Hypothalamus (tissue), 51 donors: ENCODE results near the gene DCDC2B.
"Not testable (repeated sequence)": the region's sequence is repeated elsewhere in the genome, so short reads cannot be mapped to it uniquely, and the experiment has no call there.

ENCODE experiments used
- DNase-seq, 51 donors: peaks; one replicate each; lab custom pipeline; 2025; lab: John Stamatoyannopoulos, UW

DCDC2B gene

DNA sequence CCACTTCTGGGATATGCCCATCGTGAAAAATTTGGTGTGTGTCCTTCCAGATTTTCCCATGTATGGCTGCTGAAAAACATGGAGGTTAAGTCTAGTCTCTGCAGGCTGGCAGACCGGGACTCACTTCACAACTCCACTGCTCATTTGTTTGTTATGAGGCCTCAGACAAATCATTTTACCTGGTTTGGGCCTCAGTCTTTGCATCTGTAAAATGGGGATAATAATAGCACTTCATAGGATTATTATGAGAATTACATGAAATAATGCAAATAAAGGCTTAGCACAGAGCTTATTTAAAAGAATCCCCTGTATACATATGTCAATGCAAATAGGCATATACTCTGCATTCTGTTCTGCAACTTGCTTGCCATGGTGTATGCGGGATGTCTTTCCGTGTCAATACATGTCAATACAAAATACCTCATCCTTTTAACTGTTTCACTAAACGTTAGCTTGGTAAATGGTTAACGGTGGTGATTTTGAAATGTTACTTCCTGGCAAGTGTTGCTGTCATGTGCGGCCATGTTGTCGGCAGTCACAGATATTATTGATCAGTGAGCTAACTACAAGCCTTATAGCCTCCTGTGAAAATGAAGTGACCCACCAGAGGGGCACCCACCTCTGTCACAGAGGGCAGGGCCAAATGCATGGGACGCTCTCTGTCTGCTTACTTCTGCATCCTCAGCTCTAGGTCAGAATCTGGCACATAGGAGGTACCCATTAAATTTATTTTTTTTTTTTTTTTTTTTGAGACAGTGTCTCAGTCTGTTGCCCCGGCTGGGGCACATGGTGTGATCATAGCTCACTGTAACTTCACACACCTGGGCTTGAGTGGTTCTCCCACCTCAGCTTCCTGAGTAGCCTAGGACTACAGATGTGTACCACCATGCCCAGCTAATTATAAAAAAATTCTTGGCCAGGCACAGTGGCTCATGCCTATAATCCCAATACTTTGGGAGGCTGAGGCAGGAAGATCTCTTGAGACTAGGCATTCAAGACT is 46.5 kb downstream of the DCDC2B start:
- no peak for DNase-seq

DNA sequence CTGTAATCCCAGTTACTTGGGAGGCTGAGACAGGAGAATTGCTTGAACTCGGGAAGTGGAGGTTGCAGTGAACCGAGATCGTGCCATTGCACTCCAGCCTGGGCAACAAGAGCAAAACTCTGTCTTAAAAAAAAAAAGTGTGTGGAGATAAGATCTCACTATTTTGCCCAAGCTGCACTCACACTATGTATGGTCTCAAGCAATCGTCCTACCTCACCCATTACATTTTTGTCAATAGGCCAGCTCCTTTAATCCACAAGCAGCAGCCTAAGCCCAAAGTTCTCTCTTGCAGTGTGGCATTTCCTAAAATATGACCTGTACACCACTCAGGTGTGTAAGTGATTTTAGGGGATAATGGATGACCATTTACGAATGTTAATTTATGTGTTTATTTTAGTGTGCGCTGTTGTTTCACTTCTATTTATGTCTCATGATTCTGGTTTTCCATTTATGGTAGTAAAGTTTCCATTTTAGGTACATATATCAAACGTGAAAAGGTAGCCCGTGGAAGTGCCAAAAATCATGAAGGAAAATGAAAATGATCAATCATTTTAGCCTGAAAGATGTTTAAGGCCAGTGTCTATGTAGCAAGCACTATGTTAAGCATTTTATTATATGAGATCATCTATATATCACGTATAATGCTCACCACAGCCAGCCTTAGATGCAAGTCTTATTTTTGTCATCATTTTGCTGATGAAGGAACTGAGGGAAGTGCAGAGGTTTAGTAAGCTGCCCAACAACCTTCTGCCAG is 47.8 kb downstream of the DCDC2B start:
- no peak for DNase-seq

- DNase-seq: no peak
Observed at GRCh38 chr1:32257227-32257508, 48.3 kb downstream of the DCDC2B start.

- not testable (repeated sequence) for DNase-seq
Observed at GRCh38 chr1:32263236-32263593, 54.3 kb downstream of the DCDC2B start.

DNA sequence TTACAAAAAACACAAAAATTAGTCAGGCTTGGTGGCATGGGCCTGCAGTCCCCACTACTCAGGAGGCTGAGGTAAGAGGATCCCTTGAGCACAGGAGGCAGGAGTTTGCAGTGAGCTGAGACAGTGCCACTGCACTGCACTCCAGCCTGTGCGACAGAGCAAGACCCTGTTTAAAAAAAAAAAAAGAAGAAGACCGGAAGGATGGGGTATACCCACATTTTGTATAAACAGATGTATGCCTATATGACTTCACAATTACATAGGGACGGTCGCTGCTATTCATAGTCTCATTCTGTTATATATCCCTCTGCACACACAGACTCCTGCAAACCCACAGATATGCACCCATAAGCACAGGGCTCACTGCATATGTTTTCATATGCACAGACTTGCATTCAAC is 54.9 kb downstream of the DCDC2B start:
- DNase-seq: no peak
